Measurements from ENCODE around the gene OR2T5.
"Not testable (repeated sequence)": the region's sequence is repeated elsewhere in the genome, so short reads cannot be mapped to it uniquely, and the experiment has no call there.

DNA sequence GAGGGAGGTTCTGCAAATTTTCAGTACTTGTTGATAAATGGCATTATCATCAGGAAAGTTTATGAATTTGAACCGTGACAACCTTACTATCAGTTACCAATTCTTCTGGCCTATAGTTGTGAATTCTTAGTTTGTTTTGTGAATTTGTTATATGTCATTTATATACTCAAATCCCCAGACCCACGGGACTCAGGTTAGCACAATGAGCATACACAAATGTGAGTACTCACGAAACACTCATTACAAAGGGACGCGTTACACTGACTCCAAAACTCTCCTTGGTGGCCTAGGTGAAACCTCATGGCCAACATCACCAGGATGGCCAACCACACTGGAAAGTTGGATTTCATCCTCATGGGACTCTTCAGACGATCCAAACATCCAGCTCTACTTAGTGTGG lies at the start of gene OR2T5:
- TF ChIP-seq CTCF (IDR thresholded peaks at IDR 0.05; ENCODE audit: insufficient read depth, low read length, poor library complexity, severe bottlenecking); EZH2phosphoT487 (conservative IDR thresholded peaks at IDR 0.05; ENCODE audit: low read length): not testable (repeated sequence)
